Tibial nerve (tissue), 4 donors: ENCODE data around the gene TIPIN. TPM values are rescaled to one million over a fixed set of nuclear protein-coding genes. Genes with fewer than 3 reads are reported as not detected.
"Not testable (repeated sequence)": the region's sequence is repeated elsewhere in the genome, so short reads cannot be mapped to it uniquely, and the experiment has no call there.

ENCODE experiments used
- DNase-seq, 2 donors: peaks; one replicate each; pipeline ENCODE4 v3.0.0-alpha.2; 2019; ENCODE audit warnings: low spot score in 2 of 2
- H3K27ac ChIP-seq, 4 donors: fragments of 200-600 bp; sonication (generic) in 3 of 4; one replicate each; pipeline ENCODE4 v1.5.1; 2017 to 2019; ENCODE audit warnings: mild to moderate bottlenecking in 1 of 4
- H3K27me3 ChIP-seq, 2 donors: fragments of 200-600 bp; sonication (generic) in 1 of 2; one replicate each; pipeline versions ENCODE4 v1.5.1 to v1.6.0; 2017 to 2019
- H3K36me3 ChIP-seq, 3 donors: fragments of 200-600 bp; sonication (generic); one replicate each; pipeline ENCODE4 v1.5.1; 2018 to 2019
- H3K4me1 ChIP-seq, 4 donors: fragments of 200-600 bp; sonication (generic) in 3 of 4; one replicate each; pipeline ENCODE4 v1.5.1; 2017 to 2019
- H3K4me3 ChIP-seq, 4 donors: fragments of 200-600 bp; sonication (generic) in 3 of 4; one replicate each; pipeline ENCODE4 v1.5.1; 2017 to 2019; ENCODE audit warnings: mild to moderate bottlenecking in 1 of 4, moderate library complexity in 1 of 4
- H3K9me3 ChIP-seq, 4 donors: fragments of 200-600 bp; sonication (generic) in 3 of 4; one replicate each; pipeline ENCODE4 v1.5.1; 2017 to 2019
- CTCF ChIP-seq, 5 experiments: fragments of 200-600 bp in 3 of 5; fragments of 450-650 bp in 2 of 5; sonication (generic) in 3 of 5; IDR thresholded peaks; one replicate each; pipeline ENCODE4 v1.5.1; 2016 to 2019; ENCODE audit warnings: antibody characterized with exemption in 5 of 5, mild to moderate bottlenecking in 3 of 5, moderate library complexity in 2 of 5
- EP300 ChIP-seq, 2 donors: sonication (generic); formaldehyde crosslinking; IDR thresholded peaks; one replicate each; pipeline ENCODE4 v1.6.1; 2017; ENCODE audit warnings: antibody characterized with exemption in 2 of 2, mild to moderate bottlenecking in 1 of 2
- POLR2A ChIP-seq, 2 donors: fragments of 450-650 bp; IDR thresholded peaks; one replicate each; pipeline ENCODE4 v1.6.1; 2017; ENCODE audit warnings: antibody characterized with exemption in 2 of 2, mild to moderate bottlenecking in 2 of 2, moderate library complexity in 2 of 2
- WGBS, 2 donors: methylation state at CpG; one replicate each; pipeline ENCODE4 v1.1.5; 2018; 5-methylcytosine and 5-hydroxymethylcytosine counted together
- total RNA-seq, 4 donors: library from RNA; depleted of rRNA; stranded (reverse); fragments of >200 nt; gene quantifications; one replicate each; pipeline ENCODE4 v1.1.0, GENCODE V29; 2016

Gene TIPIN
- total RNA-seq, 4 donors from 2014 or later = 5.4 to 17.5 (median 6.4) TPM

DNA sequence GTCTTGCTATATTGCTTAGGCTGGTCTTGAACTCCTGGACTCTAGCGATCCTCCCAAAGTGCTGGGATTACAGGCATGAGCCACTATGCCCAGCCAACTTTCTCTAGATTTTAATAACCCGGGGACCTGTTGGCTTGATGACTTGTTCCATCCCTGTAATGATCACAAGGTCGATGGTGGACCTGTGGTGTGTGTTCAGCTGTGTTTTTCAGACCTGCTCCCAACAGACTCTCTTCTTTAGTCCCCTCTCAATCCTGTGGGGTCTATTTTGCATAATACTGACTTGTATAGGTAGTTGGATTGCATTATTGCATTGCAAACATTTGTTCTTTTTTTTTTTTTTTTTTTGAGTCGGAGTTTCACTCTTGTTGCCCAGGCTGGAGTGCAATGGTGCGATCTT lies 32.1 kb upstream of the TIPIN start:
- Histone ChIP-seq H3K9me3 (no peaks in the 10 kb centered on the region), H3K36me3 (no peaks in the 10 kb centered on the region), H3K27ac (no peak overlapping the region), H3K4me1 (peaks cover 0 to 47% (median 23%) of the 10 kb centered on the region in 4 donors), H3K4me3 (peak overlapping the region in 1 of 4 donors; percentile 80), H3K27me3 (no peaks in the 10 kb centered on the region)
- WGBS, 2 donors = 77 to 78% methylated on average over 5 of the region's 5 CpGs
- TF ChIP-seq CTCF (IDR thresholded peaks at IDR 0.05) = no peak
- DNase-seq = no peak

DNA sequence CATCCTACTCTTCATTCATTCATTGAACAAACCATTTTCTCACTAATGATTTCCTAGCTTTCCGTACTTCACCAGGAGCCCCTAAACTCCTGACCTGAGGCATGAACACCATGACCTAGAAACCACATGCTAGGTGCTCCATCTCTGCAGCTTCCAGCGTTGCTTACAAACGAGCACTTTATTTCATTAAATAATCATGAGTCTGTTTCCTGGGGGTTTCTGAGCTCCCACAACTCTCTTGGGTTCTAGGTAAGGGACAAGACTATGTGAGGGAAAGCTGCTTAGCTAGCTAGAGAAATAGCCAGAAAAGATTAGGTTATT lies 31.5 kb upstream of the TIPIN start:
- TF ChIP-seq EP300 (IDR thresholded peaks at IDR 0.05) = no peak
- TF ChIP-seq CTCF (IDR thresholded peaks at IDR 0.05) = no peak
- no peak for TF ChIP-seq POLR2A (IDR thresholded peaks at IDR 0.05)
- H3K36me3 ChIP-seq = no peaks in the 10 kb centered on the region
- 11 to 14% methylated on average over 3 of the region's 3 CpGs for WGBS, 2 donors

DNA sequence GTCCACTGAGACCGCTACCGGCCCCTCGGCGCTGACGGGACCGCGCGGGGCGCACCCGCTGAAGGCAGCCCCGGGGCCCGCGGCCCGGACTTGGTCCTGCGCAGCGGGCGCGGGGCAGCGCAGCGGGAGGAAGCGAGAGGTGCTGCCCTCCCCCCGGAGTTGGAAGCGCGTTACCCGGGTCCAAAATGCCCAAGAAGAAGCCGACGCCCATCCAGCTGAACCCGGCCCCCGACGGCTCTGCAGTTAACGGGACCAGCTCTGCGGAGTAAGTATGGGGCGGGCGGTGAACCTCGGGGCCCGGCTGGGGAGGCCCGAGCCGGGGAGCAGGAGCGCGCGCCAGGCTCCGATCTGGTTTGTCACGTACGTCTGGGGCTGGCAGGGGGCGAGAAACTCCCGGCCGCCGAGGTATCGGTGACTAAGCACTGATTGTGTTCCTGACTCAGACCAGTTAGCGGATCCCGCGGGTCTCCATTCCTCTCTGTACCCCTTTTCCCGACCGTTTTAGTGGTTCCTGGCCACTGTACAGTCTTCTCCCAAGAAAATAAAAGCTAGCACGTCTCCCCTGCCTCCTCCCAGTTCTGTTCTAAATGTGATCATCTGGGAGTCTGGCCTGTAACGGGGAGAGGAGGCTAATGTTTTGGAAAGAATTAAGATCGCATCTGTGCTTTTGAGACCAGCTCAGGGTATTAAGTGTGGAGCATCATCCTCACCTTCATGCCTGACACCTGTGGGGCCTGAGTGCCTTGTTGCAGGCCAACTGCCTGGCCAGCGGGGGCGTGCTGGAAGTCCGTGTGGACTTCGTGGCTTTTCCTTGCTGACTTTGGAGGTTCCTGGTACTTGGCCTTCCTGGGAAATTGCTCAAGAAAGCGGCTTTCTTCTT lies 30.9 kb upstream of the TIPIN start:
- WGBS, 2 donors = 0 to 1% methylated on average over 21 to 43 of the region's 62 CpGs
- Histone ChIP-seq H3K4me3 (peak overlapping the region; percentile 80 to 96 (median 92)), H3K27ac (peak overlapping the region; percentile 77 to 93 (median 92)), H3K9me3 (no peaks in the 10 kb centered on the region), H3K36me3 (no peaks in the 10 kb centered on the region), H3K27me3 (no peaks in the 10 kb centered on the region), H3K4me1 (peaks cover 0 to 47% (median 23%) of the 10 kb centered on the region in 4 donors)
- DNase-seq = peak; percentile 19 to 37
- TF ChIP-seq POLR2A (IDR thresholded peaks at IDR 0.05) (no peak), CTCF (IDR thresholded peaks at IDR 0.05) (peak in 2 of 5 experiments; percentile 6 to 10)

More for the DNA sequence above, 31.5 kb upstream of the TIPIN start:
- H3K4me3 ChIP-seq = peak overlapping the region; percentile 80 to 96 (median 92)
- peak overlapping the region in 2 of 4 donors; percentile 93 for H3K27ac ChIP-seq
- no peak for DNase-seq
- no peaks in the 10 kb centered on the region for H3K9me3 ChIP-seq
- no peaks in the 10 kb centered on the region for H3K27me3 ChIP-seq
- H3K4me1 ChIP-seq = peaks cover 0 to 47% (median 23%) of the 10 kb centered on the region in 4 donors

DNA sequence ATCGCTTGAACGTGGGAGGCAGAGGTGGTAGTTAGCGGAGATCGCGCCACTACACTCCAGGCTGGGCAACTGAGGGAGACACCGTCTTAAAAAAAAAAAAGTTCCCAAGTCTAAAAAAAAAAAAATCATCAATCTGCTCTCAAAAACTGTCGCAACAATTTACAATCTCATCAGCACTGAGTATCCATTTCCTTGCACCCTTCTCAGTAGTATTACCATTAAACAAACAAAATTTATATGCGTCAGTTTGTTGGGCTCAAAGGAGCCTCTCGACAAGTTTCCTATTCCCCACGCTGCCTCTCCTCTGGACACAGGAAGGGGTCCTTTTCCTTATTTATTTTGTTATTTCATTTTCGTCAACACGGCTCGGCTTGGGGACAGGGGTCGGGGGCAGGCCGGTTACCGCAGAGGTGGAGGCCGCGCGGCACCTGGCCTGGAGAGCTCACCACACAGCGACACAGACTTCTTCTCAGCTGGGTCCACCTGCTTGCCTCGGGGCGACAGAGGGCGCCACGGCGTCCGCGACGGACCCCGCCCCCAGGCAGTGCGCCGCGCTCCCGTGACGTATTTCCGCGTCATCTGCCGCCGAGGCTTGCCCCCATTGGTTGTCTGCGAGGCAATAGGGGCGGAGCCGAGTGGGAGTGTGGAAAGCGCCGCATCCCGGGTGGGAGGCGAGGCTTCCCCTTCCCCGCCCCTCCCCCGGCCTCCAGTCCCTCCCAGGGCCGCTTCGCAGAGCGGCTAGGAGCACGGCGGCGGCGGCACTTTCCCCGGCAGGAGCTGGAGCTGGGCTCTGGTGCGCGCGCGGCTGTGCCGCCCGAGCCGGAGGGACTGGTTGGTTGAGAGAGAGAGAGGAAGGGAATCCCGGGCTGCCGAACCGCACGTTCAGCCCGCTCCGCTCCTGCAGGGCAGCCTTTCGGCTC lies 30.0 kb upstream of the TIPIN start, which contains the start of gene MAP2K1:
Gene MAP2K1 (plus strand): TSS at position 709 of the 920 bp plus-strand sequence. CDS start 436 bp downstream, outside the sequence.
- H3K4me3 ChIP-seq = peak within 1 kb of the TSS; percentile 80 to 96 (median 92)

DNA sequence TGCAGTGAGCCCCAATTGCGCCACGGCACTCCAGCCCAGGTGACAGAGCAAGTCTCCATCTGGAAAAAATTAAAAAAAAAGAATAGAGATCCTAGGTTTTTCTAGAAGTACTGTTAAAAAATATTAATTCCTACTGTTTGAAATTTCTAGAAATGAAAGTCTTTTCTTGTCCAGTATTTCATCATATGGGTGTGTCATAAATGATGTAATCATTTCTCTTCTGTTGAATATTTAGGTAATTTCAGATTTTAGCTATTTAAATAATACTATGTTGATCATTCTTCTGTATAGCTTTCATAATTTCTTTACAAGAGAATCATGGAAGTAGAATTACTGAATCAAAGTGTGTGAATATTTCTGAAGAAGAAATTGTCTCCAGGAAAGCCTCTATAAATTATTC lies 24.9 kb upstream of the TIPIN start:
- H3K27me3 ChIP-seq, DNase-seq, H3K27ac ChIP-seq, H3K4me3 ChIP-seq, H3K9me3 ChIP-seq, H3K36me3 ChIP-seq: not testable (repeated sequence)
- peaks cover 0 to 10% (median 5%) of the 10 kb centered on the region in 4 donors for H3K4me1 ChIP-seq
- 92 to 96% methylated on average over 2 of the region's 2 CpGs for WGBS, 2 donors

More for the DNA sequence above, 30.0 kb upstream of the TIPIN start, which contains the start of gene MAP2K1:
- Histone ChIP-seq H3K27me3 (no peaks in the 10 kb centered on the region), H3K36me3 (no peaks in the 10 kb centered on the region), H3K4me1 (peaks cover 0 to 47% (median 23%) of the 10 kb centered on the region in 4 donors), H3K9me3 (no peaks in the 10 kb centered on the region), H3K27ac (peak within 1 kb of the TSS; percentile 77 to 93 (median 92))
- WGBS, 2 donors = 4 to 9% methylated on average over 25 to 26 of the region's 69 CpGs
- TF ChIP-seq EP300 (IDR thresholded peaks at IDR 0.05) (peak; percentile 89 to 93), CTCF (IDR thresholded peaks at IDR 0.05) (peak; percentile 71 to 89 (median 86)), POLR2A (IDR thresholded peaks at IDR 0.05) (peak in 1 of 2 donors; percentile 66)
- peak; percentile 94 to 96 for DNase-seq
